Left ventricle myocardium superior (tissue), 1 donor: ENCODE data around the gene CERS6. TPM values are rescaled to one million over a fixed set of nuclear protein-coding genes. Genes with fewer than 3 reads are reported as not detected.
"Not testable (repeated sequence)": the region's sequence is repeated elsewhere in the genome, so short reads cannot be mapped to it uniquely, and the experiment has no call there.

Experiments
- ATAC-seq: fragments of 200-7000 bp; cut with Tn5 transposase; one replicate; pipeline ENCODE4 v1.9.1; 2020; ENCODE audit warnings: mild to moderate bottlenecking, moderate library complexity
- DNase-seq: peaks from one replicate; pipeline ENCODE4 v3.0.0-alpha.2; 2020
- intact Hi-C: fragments of 100-400 bp; cut with micrococcal nuclease; formaldehyde crosslinking; loops from one replicate; pipeline ENCODE4 v1.11.0; 2022
- total RNA-seq: library from RNA; stranded (reverse); fragmentation: NEBNext Ultra II Directional; extraction: Animal tissue kit (Norgen Biotek cat#: 25700); gene quantifications from one replicate; pipeline ENCODE4 v1.2.1, GENCODE V29; 2021
- donor health status: DM: no; HTN: yes; CAD: no; lungs with severe emphysema.

The CERS6 gene
- total RNA-seq, 1 donor from 2014 or later: 71.7 TPM

GRCh38 chr2:168490946-168491605, 35.0 kb downstream of the CERS6 start:
- intact Hi-C loops: no loop called here
- ATAC-seq: peak; percentile 66

GRCh38 chr2:168491728-168492127, 35.7 kb downstream of the CERS6 start:
- intact Hi-C loops, ATAC-seq, DNase-seq: not testable (repeated sequence)

More at GRCh38 chr2:168490946-168491605, 35.0 kb downstream of the CERS6 start:
- DNase-seq: no peak

GRCh38 chr2:168493219-168493618, 37.1 kb downstream of the CERS6 start:
- ATAC-seq, DNase-seq, intact Hi-C loops: not testable (repeated sequence)

- ATAC-seq (no peak), DNase-seq (no peak)
- intact Hi-C loops: no loop called here
Measured at GRCh38 chr2:168494190-168494711, 38.2 kb downstream of the CERS6 start.

- intact Hi-C loops: no loop called here
- ATAC-seq (no peak), DNase-seq (no peak)
Measured at GRCh38 chr2:168495524-168495923, 39.5 kb downstream of the CERS6 start.

- intact Hi-C loops: no loop called here
- ATAC-seq (no peak), DNase-seq (no peak)
Measured at GRCh38 chr2:168496906-168497305, 40.8 kb downstream of the CERS6 start.

GRCh38 chr2:168499500-168499899, 43.4 kb downstream of the CERS6 start:
- DNase-seq (no peak), ATAC-seq (no peak)
- intact Hi-C loops: no loop called here

GRCh38 chr2:168500516-168500915, 44.4 kb downstream of the CERS6 start:
- intact Hi-C loops: no loop called here
- ATAC-seq (no peak), DNase-seq (no peak)

- DNase-seq: no peak
- ATAC-seq: peak; percentile 37
- intact Hi-C loops: no loop called here
Measured at GRCh38 chr2:168501466-168502065, 45.5 kb downstream of the CERS6 start.

- ATAC-seq, DNase-seq, intact Hi-C loops: not testable (repeated sequence)
Measured at GRCh38 chr2:168502852-168503251, 46.8 kb downstream of the CERS6 start.

GRCh38 chr2:168503901-168504300, 47.8 kb downstream of the CERS6 start:
- intact Hi-C loops: no loop called here
- ATAC-seq: no peak

GRCh38 chr2:168504323-168504722, 48.3 kb downstream of the CERS6 start:
- intact Hi-C loops: no loop called here
- no peak for ATAC-seq
- DNase-seq: no peak

More at GRCh38 chr2:168503901-168504300, 47.8 kb downstream of the CERS6 start:
- no peak for DNase-seq

GRCh38 chr2:168510125-168510756, 54.2 kb downstream of the CERS6 start:
- intact Hi-C loops: no loop called here
- DNase-seq (no peak), ATAC-seq (no peak)

- intact Hi-C loops: no loop called here
- DNase-seq: no peak
- no peak for ATAC-seq
Measured at GRCh38 chr2:168514692-168515091, 58.6 kb downstream of the CERS6 start.

GRCh38 chr2:168515502-168515901, 59.4 kb downstream of the CERS6 start:
- intact Hi-C loops: no loop called here
- DNase-seq: no peak
- peak; percentile 67 for ATAC-seq

GRCh38 chr2:168517816-168518215, 61.7 kb downstream of the CERS6 start:
- DNase-seq: no peak
- no peak for ATAC-seq
- intact Hi-C loops: no loop called here

GRCh38 chr2:168518555-168519066, 62.5 kb downstream of the CERS6 start:
- DNase-seq: no peak
- intact Hi-C loops: no loop called here
- peak; percentile 79 for ATAC-seq

- DNase-seq (no peak), ATAC-seq (no peak)
- intact Hi-C loops: loop anchor here (10.0 kb wide), 1 partner anchor 125 kb away; no protein-coding TSS in a partner anchor
Measured at GRCh38 chr2:168519534-168520308, 63.6 kb downstream of the CERS6 start.
